ENCODE measurements around the gene COL2A1.

The COL2A1 gene

GRCh38 chr12:48004053-48004941, at the start of gene COL2A1:
Gene COL2A1 (minus strand): TSS chr12:48004476. CDS start chr12:48004321, 155 bp downstream.
- no peak for DNase-seq

- DNase-seq = no peak
Measured at GRCh38 chr12:48053883-48054282, 49.6 kb upstream of the COL2A1 start.

GRCh38 chr12:48053122-48053521, 48.8 kb upstream of the COL2A1 start:
- DNase-seq = no peak

GRCh38 chr12:48051681-48052080, 47.4 kb upstream of the COL2A1 start:
- no peak for DNase-seq

GRCh38 chr12:48050174-48050573, 45.9 kb upstream of the COL2A1 start:
- no peak for DNase-seq

GRCh38 chr12:48045965-48046518, 41.8 kb upstream of the COL2A1 start:
- DNase-seq = no peak

GRCh38 chr12:48045061-48045846, 41.0 kb upstream of the COL2A1 start:
- no peak for DNase-seq

- DNase-seq = no peak
Measured at GRCh38 chr12:48044396-48044795, 40.1 kb upstream of the COL2A1 start.

- no peak for DNase-seq
Measured at GRCh38 chr12:48043771-48044170, 39.5 kb upstream of the COL2A1 start.

GRCh38 chr12:48041591-48042423, 37.5 kb upstream of the COL2A1 start:
- DNase-seq = no peak

- DNase-seq = no peak
Measured at GRCh38 chr12:48040354-48040753, 36.1 kb upstream of the COL2A1 start.

- no peak for DNase-seq
Measured at GRCh38 chr12:48039151-48039550, 34.9 kb upstream of the COL2A1 start.

GRCh38 chr12:48038085-48038484, 33.8 kb upstream of the COL2A1 start:
- DNase-seq = no peak

- peak; percentile 83 for DNase-seq
Measured at GRCh38 chr12:48037267-48037915, 33.1 kb upstream of the COL2A1 start.

- DNase-seq = no peak
Measured at GRCh38 chr12:48036818-48037217, 32.5 kb upstream of the COL2A1 start.

- DNase-seq = no peak
Measured at GRCh38 chr12:48034835-48035805, 30.8 kb upstream of the COL2A1 start.

GRCh38 chr12:48033451-48033850, 29.2 kb upstream of the COL2A1 start:
- no peak for DNase-seq

GRCh38 chr12:48032597-48032996, 28.3 kb upstream of the COL2A1 start:
- no peak for DNase-seq

GRCh38 chr12:48031135-48031960, 27.1 kb upstream of the COL2A1 start:
- DNase-seq = no peak

- DNase-seq = no peak
Measured at GRCh38 chr12:48030173-48030650, 25.9 kb upstream of the COL2A1 start.

All from fibroblast of skin of right quadriceps (primary cell).